HG03025 (cell line): ENCODE results near the gene KRTAP13-1.

Source experiments
- ATAC-seq: cut with Tn5 transposase; IDR thresholded peaks from one replicate; pipeline ENCODE4 v1.9.1; 2021; ENCODE audit warnings: mild to moderate bottlenecking, moderate library complexity; ENCODE audit not compliant: unreplicated experiment, low FRiP score

Gene KRTAP13-1

GRCh38 chr21:30395731-30396130, at the start of gene KRTAP13-1:
Gene KRTAP13-1, plus strand, starts transcription at chr21:30396031. Its CDS starts 56 bp downstream, at chr21:30396087.
- no peak for ATAC-seq

GRCh38 chr21:30348506-30348905, 47.3 kb upstream of the KRTAP13-1 start, which contains the start of gene KRTAP23-1:
Gene KRTAP23-1, minus strand, starts transcription at chr21:30348606. Its CDS starts 0 bp downstream, at chr21:30348606.
- no peak for ATAC-seq

- no peak for ATAC-seq
Measured at GRCh38 chr21:30349572-30349971, 46.3 kb upstream of the KRTAP13-1 start.

GRCh38 chr21:30351534-30351933, 44.3 kb upstream of the KRTAP13-1 start:
- no peak for ATAC-seq

DNA sequence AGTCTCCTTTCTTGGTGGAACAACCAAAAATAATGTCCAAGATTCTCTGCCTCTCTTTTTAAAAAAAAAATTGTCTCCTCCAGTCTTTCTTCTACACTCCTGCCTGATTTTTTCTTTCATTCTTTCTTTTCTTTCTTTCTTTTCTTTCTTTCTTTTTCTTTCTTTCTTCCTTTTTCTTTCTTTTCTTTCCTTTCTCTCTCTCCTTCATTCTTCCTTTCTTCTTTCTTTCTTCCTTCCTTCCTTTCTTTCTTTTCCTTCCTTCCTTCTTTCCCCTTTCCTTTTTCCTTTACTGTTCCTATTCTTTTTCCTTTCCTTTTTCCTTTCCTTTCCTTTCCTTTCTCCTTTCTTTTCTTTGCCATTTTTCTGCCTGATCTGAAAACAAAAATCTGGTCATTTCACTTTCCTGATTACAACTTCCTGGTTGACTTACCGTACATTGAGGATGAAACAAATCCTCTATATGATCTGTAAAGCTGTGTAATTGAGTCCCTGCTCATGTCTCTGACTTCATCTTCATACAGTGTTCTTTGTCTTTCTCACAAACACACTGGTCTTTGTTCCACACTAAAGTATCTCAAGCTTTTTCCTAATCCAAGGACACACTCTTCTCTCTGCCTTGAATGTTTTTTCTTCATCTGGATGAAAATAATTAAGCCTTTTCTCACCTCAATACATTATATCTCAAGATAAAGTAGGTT, 41.4 kb upstream of the KRTAP13-1 start:
- no peak for ATAC-seq

GRCh38 chr21:30355906-30356305, 39.9 kb upstream of the KRTAP13-1 start:
- no peak for ATAC-seq

- ATAC-seq, result no peak
Measured at GRCh38 chr21:30372139-30372770, 23.6 kb upstream of the KRTAP13-1 start, which contains the start of gene KRTAP13-2. Gene KRTAP13-2, minus strand, starts transcription at chr21:30372271. Its CDS starts 58 bp downstream, at chr21:30372213.

- no peak for ATAC-seq
Measured at GRCh38 chr21:30382201-30382600, 13.6 kb upstream of the KRTAP13-1 start.

DNA sequence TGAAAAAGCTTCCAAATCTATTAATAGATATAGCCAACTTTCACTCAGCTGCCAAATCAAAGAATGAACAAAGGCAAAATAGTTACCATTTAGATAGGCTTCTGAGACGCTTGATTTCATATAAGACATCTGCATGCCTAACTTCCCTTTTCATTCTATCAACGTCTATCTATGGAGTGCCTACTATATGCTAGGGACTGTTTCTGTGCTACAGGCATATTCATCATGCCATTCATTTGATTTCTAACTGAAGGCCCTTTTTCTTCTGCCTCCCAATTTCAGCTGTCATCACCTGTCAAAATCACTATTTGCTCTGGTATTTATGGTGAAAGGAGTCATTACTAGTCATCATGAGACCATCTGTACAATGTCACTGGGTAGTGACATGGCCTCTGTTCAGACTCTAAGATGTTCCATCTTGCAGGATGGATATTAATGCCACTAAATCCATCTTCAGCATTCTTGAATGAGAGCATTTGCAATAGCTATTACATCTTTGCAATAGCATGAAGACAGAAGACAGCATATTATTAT, 4.3 kb upstream of the KRTAP13-1 start:
- ATAC-seq, result no peak

DNA sequence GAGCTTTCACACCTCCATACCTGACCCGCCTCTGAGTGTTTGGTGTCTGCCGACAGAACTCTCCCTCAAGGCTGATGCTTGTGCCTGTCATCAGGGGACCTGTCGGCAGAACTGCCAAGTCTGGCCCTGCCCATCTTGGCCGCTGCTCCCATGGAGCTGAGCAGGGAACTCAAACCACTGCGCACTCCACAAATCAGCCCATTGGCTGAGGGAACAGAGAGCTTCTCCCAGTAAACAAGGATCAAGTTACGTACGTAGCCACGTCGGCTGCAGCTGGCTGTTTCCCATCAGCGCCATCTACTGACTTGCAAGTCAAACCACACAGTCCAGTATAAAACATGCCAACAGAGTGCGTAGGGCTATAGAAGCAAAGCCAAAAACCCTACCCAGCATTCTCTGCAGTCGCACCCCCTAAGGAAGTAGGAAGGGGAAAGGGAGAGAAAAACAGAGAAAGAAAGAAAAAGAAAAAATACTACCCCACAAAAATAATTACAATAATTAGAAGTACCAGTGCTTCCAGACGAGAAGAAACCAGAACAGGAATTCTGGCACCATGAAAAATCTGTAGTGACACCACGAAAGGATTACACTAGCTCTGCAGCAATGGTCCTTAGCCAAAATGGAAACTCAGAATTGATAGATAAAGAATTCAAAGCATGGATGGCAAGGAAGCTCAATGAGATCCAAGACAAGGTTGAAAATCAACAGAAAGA, 13.1 kb downstream of the KRTAP13-1 start:
- no peak for ATAC-seq

DNA sequence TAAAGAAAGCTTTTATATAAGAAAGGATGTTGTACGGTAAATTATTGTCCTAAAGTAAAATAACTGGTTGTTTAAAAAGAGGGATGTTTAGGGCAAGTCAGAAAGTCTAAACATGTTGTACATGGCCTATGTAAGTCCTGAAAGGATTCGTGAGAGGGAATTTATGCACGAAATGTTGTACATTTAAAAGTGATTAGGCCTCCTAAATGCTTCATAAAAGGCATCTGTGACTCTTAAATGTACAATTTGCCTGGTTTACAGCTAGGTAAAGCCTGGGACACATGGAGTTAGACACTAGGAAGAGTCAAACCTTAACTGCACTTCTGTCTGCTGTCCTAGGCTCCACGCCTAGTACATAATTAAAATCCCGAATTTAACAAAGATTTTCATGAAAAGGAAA, 20.2 kb downstream of the KRTAP13-1 start:
- no peak for ATAC-seq

DNA sequence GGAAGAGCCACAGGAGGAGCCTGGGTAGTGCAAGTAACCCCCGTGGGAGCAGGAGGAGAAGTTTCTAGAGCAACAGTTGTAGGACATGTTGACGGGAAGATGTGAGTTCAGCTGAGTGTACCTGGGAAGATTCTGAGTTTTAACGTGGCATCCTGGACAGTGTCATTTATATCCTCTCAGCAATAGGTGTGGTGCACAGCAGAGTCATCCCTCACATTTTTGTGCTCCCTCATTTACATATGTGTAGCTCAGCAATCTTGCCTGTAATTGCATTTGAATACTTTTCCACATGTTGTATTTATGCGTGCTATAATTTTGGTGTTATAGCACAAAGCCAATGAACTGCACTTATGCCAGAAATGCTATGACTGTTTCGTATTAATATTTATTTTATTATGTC, 30.0 kb downstream of the KRTAP13-1 start, which contains the start of gene KRTAP13-3:
KRTAP13-3 (minus strand) TSS at position 101 of the 400 bp plus-strand sequence; CDS start at position 87, 14 bp downstream.
- no peak for ATAC-seq

- ATAC-seq, result no peak
Measured at GRCh38 chr21:30426731-30427130, 30.9 kb downstream of the KRTAP13-1 start.

DNA sequence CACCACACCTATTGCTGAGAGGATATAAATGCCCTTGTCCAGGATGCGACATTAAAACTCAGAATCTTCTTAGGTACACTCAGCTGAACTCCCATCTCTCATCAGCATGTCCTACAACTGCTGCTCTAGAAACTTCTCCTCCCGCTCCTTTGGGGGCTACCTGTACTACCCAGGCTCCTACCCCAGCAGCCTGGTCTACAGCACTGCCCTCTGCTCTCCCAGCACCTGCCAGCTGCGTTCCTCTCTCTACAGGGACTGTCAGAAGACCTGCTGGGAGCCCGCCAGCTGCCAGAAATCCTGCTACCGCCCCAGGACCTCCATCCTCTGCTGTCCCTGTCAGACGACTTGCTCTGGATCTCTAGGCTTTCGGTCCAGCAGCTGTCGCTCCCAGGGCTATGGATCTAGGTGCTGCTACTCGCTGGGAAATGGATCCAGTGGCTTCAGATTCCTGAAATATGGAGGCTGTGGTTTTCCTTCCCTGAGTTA, 34.4 kb downstream of the KRTAP13-1 start, which contains the start of gene KRTAP13-4:
KRTAP13-4 (plus strand) TSS at position 51 of the 486 bp plus-strand sequence; CDS start at position 107, 56 bp downstream.
- no peak for ATAC-seq

DNA sequence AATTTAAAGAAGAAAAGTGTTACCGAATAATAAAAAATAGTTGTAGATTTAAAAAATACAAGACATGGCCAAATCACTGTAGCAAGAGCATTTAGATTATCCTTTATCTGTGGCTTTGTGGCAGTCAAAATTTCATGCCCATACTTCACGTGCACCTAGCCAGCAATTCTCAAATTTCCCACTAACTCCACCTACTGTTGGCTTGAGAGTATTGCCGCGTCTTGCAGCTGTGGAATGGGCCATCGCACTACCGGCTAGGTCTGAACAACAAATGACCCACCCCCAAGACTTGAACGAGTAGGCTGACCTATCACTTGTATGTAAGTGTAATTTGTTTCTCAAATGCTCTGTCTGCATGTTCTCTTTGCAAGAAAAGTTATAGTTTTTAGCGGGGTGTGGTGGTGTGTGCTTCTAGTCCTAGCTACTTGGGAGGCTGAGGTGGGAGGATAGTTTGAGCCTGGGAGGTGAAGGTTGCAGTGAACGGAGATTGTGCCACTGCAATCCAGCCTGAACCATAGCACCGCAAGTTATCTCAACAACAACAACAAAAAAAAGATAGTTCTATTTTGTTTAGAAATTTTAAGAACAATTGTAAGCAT, 38.3 kb downstream of the KRTAP13-1 start:
- ATAC-seq, result no peak

- no peak for ATAC-seq
Measured at GRCh38 chr21:30437010-30437565, 41.3 kb downstream of the KRTAP13-1 start.

GRCh38 chr21:30439975-30440374, 44.1 kb downstream of the KRTAP13-1 start, which contains the start of gene KRTAP15-1:
Gene KRTAP15-1, plus strand, starts transcription at chr21:30440275. Its CDS starts 53 bp downstream, at chr21:30440328.
- no peak for ATAC-seq

DNA sequence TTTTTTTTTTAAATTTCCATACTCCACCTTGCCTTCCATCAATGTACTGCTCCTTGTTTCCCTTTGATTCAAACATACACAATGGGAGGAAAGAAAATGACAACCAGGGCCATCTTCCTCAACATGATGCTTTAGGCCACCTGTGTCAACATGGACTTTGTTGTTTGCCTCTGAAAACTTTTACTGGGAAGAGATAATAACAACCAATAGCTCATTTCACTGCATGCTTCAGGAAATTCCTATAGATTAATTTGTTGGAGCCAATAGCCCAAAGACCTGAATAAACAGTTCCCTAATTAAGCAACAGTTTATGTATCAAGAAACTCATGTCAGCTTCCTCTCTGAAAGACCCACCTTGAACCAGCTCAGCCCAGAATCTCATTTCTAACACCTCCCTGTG, 47.4 kb downstream of the KRTAP13-1 start:
- no peak for ATAC-seq

GRCh38 chr21:30444204-30444603, 48.4 kb downstream of the KRTAP13-1 start:
- no peak for ATAC-seq
